Measurements from ENCODE around the gene JAM3.
"Not testable (repeated sequence)": the region's sequence is repeated elsewhere in the genome, so short reads cannot be mapped to it uniquely, and the experiment has no call there.

Gene JAM3

GRCh38 chr11:134062265-134063123 is 6.4 kb upstream of the JAM3 start:
- DNase-seq (ENCODE audit: low read depth) = no peak

DNA sequence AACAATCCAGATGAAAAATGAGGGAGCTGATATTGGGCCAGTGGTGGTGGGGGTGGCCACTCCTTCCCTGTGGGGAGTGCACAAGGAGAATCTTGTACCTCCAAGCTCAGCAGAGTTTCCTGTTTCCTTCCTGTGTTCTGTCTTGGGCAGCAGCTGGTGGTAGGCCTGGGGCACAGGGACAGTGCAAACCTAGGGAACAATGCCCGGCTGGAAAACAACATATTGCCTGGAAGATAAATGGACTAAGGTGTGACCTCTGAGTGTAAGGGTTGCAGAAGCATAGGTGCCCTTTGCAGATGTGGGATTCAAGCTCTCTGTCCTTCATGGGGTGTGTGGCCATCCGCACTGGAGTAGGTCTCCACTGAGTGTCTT is 5.8 kb upstream of the JAM3 start:
- no peak for DNase-seq (ENCODE audit: low read depth)

DNA sequence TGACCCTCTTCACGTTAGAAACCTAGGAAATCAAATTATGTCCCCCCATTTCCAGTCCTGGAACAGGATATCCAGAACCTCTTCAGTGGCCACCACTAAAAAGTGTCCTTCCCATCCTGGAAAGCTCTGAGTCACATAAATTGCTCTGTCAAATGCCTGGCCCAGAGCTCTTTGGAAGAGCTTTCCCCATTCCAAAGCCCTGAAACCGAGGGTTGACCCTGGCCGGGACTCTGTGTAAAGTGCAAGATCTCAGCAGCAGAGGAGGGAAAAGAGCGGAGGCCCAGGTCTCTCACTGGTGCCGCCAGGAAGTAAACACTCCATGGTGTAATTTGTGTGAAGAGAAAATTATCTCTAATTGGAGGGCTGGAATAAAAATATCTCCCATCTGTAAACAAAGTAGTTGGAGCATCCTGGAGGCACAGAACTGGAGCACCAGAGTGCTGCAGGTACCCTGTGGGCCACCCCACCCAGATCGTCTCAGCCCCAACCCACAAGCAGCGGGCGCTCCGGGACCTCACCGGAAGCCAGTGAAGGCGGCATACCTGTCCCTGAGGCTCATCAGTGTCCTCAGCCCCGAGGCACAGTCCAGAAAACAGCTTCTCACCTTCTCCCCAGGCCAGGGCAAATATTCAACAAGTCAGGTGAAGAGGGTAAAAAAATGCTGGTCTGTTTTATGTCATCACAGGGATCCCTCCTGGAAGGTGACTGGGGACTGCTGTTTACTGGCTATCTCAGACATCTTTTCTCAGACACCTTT is 4.7 kb upstream of the JAM3 start:
- DNase-seq (ENCODE audit: low read depth) = no peak

GRCh38 chr11:134065381-134065780 is 3.5 kb upstream of the JAM3 start:
- no peak for DNase-seq (ENCODE audit: low read depth)

DNA sequence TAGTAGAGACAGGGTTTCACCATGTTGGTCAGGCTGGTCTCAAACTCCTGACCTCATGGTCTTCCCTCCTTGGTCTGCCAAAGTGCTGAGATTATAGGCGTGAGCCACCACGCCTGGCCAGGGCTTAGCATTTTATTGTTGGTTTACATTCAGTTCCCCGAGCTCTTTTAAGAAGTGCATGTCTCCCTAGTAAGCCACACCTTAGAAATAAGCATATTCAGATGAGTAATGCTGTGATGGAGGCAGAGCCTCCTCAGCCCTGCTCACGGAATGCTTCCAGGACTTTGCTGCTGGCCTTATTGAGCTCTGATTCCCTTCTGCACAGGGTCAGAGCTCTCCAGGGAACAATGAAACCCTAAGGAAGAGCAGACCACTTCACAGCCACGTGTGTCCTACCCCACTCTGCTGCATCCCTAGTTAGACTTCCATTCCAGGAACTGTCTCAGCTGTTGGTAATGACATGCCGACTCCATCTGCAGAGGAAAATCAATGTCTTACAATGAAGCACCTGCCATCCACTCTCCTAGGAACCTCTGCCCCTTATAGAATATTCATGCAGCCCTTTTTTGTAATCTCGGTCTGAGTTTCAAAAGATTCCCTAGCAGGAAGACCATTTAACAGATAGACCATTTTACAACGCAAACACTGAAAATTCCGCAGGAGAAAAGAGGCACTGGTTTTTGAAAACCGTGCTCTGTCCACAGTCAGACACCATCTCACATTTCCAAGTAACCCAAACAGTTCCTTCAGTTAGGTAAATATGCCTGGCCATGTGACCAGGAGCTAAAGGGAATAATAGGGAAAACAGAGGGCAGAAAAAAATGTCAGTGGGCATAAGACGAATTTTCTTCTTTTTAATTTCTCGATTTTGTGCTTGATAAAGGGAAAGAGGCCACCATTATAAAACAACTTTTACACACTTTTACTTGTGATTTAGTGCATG is 1.7 kb upstream of the JAM3 start:
- DNase-seq (ENCODE audit: low read depth) = no peak

DNA sequence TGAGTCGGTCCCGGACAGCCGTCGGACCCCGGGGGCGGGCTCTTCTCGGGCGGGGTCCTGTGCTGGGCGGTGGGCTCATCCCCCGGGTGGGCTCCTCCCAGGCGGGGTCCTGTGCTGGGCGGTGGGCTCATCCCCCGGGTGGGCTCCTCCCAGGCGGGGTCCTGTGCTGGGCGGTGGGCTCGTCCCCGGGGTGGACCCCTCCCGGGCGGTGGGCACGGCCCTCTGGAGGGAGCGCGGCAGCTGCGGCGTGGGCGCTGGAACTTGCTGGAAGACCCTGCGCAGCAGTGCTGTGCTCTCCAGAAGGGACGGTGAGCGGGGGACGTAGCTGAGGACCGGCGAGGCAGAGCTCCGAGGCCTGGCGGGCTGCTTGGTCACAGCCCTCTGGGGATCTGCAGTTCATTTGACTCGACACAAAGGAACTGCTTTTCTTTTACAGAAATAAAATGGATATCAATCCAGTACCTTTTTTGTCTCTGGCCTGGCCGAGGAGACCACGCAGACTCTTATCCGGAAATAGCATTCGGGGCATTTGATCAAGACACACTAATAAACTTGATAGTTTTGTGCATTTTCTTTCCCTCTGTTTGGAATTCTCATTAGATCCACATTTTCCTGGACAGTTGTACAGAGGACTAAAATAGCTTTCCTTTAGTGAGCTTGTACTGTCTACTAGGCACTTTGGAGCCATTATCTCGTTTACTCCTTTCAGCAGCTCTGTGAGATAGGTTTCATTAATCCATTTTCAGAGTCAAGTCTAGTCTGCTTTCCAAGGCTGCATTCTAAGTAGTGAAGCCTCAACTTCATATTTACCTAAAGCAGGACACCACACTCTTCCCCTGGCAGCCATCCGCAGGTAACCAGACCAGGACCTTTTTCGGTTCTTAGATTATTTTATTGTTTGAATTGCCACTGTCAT is 812 bp downstream of the JAM3 start:
- DNase-seq (ENCODE audit: low read depth) = no peak

DNA sequence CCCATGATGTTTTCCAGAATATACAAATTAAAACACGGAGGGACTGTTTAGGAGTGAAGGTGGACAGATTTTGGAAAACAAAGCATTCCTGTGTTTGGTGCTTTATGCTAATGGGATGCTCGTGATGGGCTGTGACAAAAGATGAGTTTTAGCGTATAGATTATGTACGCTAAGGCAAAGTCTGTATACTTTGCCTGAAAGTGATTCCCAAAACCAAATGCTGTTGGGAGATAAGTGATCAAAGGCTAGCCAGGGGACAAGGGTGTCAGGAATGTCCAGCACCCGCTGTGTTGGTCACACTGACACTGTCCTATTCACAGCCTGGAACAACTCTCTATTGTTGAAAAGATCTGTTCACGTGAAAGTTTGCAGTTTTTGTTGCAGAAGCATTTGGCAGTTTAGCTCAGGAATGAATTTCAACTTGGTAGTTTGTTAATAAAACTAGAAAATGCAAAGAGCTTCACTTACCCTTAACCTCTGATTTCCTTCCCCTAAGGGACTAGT is 1.5 kb downstream of the JAM3 start:
- no peak for DNase-seq (ENCODE audit: low read depth)

DNA sequence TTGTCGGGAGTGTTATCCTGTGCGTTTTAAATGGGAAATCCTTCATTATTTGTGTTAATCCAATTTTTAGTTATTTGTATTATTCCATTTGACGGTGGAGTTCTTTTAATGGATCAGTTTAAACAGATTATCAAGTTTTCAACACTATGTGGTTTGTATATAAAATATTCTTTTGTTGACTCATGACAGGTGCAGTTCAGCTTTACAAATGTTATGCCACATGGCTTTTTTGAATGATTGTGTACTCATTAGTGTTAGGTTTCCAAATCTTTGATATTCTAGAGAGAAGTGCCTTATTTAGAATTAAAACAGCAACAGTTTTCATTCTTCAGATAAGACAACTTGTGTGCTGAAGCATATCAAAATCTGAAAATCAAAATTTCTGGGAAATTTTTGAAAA is 2.4 kb downstream of the JAM3 start:
- no peak for DNase-seq (ENCODE audit: low read depth)

GRCh38 chr11:134071766-134072402 is 3.0 kb downstream of the JAM3 start:
- no peak for DNase-seq (ENCODE audit: low read depth)

DNA sequence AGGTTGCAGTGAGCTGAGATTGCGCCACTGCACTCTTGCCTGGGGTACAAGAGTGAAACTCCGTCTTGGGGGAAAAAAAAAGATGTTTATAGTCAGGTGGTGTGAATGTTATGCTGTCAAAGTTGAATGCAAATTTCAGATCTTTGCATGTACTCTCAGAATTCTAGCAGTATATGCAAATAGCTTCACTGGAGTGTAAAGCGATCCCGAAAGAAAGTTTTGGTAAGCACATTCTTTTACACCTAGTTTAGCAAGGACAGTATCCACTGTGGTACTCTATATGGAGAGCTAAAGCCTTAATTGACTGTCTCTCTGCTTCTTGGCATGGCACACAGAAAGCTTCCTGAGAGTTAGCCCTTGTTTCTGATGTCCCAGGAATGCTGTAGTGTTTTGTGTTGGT is 4.0 kb downstream of the JAM3 start:
- DNase-seq (ENCODE audit: low read depth) = no peak

DNA sequence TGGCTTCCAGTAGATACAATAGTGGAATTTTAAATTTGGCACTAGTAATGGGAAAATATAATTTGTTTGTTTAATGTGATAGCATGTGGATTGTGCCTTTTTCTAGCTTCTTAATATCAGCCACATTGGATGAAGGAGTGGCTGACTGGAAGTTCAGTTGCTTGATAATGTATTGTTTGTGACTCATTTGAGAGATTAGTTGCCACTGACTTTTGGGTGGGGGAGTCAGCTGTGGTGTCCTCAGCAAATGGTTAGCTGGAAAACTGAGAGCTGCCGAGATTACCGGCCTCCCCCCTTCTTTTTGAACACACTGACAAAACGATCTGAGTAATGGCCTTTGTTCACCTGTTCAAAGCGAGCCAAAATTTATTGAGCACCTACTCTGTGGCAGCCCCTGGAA is 5.5 kb downstream of the JAM3 start:
- no peak for DNase-seq (ENCODE audit: low read depth)

DNA sequence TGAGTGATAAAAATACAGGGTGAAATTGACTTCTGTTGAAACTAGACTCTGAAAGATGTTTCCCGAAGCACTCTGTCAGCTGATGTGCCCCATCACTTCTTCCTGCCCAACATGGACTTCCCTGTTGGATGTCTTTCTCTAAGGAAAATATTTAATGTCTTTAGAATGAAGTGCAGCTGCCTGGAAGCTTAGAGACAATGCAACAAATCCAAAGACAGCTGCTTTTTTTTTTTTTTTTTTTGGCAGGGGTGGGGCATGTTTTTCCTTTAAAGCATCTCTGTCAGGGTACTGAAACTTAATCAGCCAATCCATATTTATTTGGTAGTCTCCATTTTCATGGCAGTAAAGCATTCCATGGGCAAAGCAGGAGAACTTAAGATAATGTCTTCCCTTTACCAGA is 5.9 kb downstream of the JAM3 start:
- DNase-seq (ENCODE audit: low read depth) = no peak

- DNase-seq (ENCODE audit: low read depth) = no peak
Observed at GRCh38 chr11:134079317-134079716, 10.4 kb downstream of the JAM3 start.

GRCh38 chr11:134081258-134081657 is 12.4 kb downstream of the JAM3 start:
- not testable (repeated sequence) for DNase-seq (ENCODE audit: low read depth)

DNA sequence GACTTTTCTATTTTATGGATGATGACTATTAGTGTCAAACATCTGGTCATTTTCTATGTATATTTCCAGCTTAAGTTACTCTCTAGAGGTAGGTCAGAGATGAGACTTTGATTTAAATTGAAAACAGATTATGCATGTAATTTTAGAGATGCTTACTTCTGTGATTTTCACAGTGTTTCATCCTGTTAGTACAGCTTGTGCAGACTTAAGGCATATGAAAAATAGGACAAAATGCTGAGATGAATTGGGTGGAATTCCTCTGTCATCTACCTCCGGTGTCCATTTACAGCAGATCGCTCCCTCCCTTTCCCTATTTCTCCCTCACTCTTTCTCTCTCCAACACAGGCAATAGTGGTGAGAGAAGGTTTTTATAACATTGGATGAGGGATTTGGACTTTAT is 14.1 kb downstream of the JAM3 start:
- DNase-seq (ENCODE audit: low read depth) = no peak

DNA sequence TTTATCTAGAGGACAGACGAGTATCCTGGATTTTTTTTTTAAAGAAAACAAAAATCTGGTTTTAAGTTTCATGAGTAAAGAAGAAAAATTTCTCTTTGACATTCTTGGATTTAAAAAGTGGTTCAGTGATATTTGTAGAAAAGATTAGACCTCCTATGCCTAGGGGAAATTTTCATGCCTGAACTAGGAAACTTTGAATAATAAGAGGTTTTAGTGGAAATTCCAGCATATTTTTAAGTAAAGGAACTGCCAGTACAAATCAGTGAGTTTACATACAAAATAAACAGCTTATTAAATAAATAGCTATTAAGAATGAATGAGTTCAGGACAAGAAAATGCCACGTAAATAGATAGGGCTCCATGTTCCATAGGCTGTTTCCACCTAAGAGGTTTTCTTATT is 17.5 kb downstream of the JAM3 start:
- DNase-seq (ENCODE audit: low read depth) = no peak

DNA sequence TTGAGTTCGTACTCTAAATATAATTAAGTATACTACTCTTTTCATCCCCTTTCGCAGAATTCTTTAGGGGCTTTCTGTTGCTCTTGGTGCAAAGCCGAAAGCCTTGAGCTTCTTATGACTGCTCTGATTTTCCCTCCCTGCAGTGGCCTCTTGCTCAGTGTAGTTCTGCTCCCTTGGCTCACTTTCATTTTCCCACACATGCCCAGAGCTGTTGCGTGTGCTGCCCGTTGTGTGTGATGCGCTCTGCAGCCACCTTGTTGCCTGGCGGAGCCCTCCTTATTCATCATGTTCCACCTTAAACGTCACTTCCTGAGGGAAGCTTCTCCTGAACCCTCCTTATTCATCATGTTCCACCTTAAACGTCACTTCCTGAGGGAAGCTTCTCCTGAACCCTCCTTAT is 23.1 kb downstream of the JAM3 start:
- not testable (repeated sequence) for DNase-seq (ENCODE audit: low read depth)

- DNase-seq (ENCODE audit: low read depth) = no peak
Observed at GRCh38 chr11:134097166-134097565, 28.3 kb downstream of the JAM3 start.

- DNase-seq (ENCODE audit: low read depth) = no peak
Observed at GRCh38 chr11:134098566-134099184, 29.8 kb downstream of the JAM3 start.

- no peak for DNase-seq (ENCODE audit: low read depth)
Observed at GRCh38 chr11:134100171-134100570, 31.3 kb downstream of the JAM3 start.

Measured in stimulated activated CD8-positive, alpha-beta memory T cell treated with anti-CD3 and anti-CD28 coated beads, Interleukin-12 subunit alpha, Interleukin-12 subunit beta, amount 100 ng/mL, for 4 hours (primary cell).